ENCODE results near the gene NAA16.

Gene NAA16

GRCh38 chr13:41407380-41407779, 96.3 kb downstream of the NAA16 start:
- Histone ChIP-seq H3K4me1 (ENCODE audit: control insufficient read depth, insufficient read depth, low read length) (no peaks in the 10 kb centered on the region), H3K27me3 (ENCODE audit: control insufficient read depth, insufficient read depth, low read length, poor library complexity, severe bottlenecking) (no peaks in the 10 kb centered on the region), H3K27ac (ENCODE audit: insufficient read depth, low read depth, low read length, poor library complexity, severe bottlenecking) (no peak overlapping the region), H3K9me3 (ENCODE audit: control insufficient read depth, low read length) (no peaks in the 10 kb centered on the region), H3K4me3 (ENCODE audit: insufficient read depth, low read depth, low read length) (no peak overlapping the region), H3K36me3 (ENCODE audit: control insufficient read depth, insufficient read depth, low read length) (no peaks in the 10 kb centered on the region)
- 63 to 86% methylated on average over 1 to 3 of the region's 3 CpGs for WGBS, 2 experiments

- no peaks in the 10 kb centered on the region for H3K36me3 ChIP-seq (ENCODE audit: control insufficient read depth, insufficient read depth, low read length)
- no peaks in the 10 kb centered on the region for H3K4me1 ChIP-seq (ENCODE audit: control insufficient read depth, insufficient read depth, low read length)
- H3K27me3 ChIP-seq (ENCODE audit: control insufficient read depth, insufficient read depth, low read length, poor library complexity, severe bottlenecking), result no peaks in the 10 kb centered on the region
- no peak overlapping the region for H3K27ac ChIP-seq (ENCODE audit: insufficient read depth, low read depth, low read length, poor library complexity, severe bottlenecking)
- H3K9me3 ChIP-seq (ENCODE audit: control insufficient read depth, low read length), result no peaks in the 10 kb centered on the region
- no peak overlapping the region for H3K4me3 ChIP-seq (ENCODE audit: insufficient read depth, low read depth, low read length)
Measured at GRCh38 chr13:41408121-41408520, 97.1 kb downstream of the NAA16 start.

GRCh38 chr13:41408746-41409145, 97.7 kb downstream of the NAA16 start:
- no peaks in the 10 kb centered on the region for H3K27me3 ChIP-seq (ENCODE audit: control insufficient read depth, insufficient read depth, low read length, poor library complexity, severe bottlenecking)
- H3K36me3 ChIP-seq (ENCODE audit: control insufficient read depth, insufficient read depth, low read length), result no peaks in the 10 kb centered on the region
- H3K4me3 ChIP-seq (ENCODE audit: insufficient read depth, low read depth, low read length), result no peak overlapping the region
- no peaks in the 10 kb centered on the region for H3K9me3 ChIP-seq (ENCODE audit: control insufficient read depth, low read length)
- WGBS, 2 experiments, result 63 to 76% methylated on average over 1 of the region's 1 CpG
- H3K4me1 ChIP-seq (ENCODE audit: control insufficient read depth, insufficient read depth, low read length), result no peaks in the 10 kb centered on the region
- no peak overlapping the region for H3K27ac ChIP-seq (ENCODE audit: insufficient read depth, low read depth, low read length, poor library complexity, severe bottlenecking)

- H3K27me3 ChIP-seq (ENCODE audit: control insufficient read depth, insufficient read depth, low read length, poor library complexity, severe bottlenecking), result no peaks in the 10 kb centered on the region
- no peak overlapping the region for H3K27ac ChIP-seq (ENCODE audit: insufficient read depth, low read depth, low read length, poor library complexity, severe bottlenecking)
- H3K4me1 ChIP-seq (ENCODE audit: control insufficient read depth, insufficient read depth, low read length), result no peaks in the 10 kb centered on the region
- WGBS, 2 experiments, result 91 to 93% methylated on average over 1 to 2 of the region's 2 CpGs
- H3K9me3 ChIP-seq (ENCODE audit: control insufficient read depth, low read length), result no peaks in the 10 kb centered on the region
- H3K4me3 ChIP-seq (ENCODE audit: insufficient read depth, low read depth, low read length), result no peak overlapping the region
- H3K36me3 ChIP-seq (ENCODE audit: control insufficient read depth, insufficient read depth, low read length), result no peaks in the 10 kb centered on the region
Measured at GRCh38 chr13:41409611-41410010, 98.5 kb downstream of the NAA16 start.

- Histone ChIP-seq H3K4me1 (ENCODE audit: control insufficient read depth, insufficient read depth, low read length) (no peaks in the 10 kb centered on the region), H3K27me3 (ENCODE audit: control insufficient read depth, insufficient read depth, low read length, poor library complexity, severe bottlenecking) (no peaks in the 10 kb centered on the region), H3K4me3 (ENCODE audit: insufficient read depth, low read depth, low read length) (no peak overlapping the region), H3K36me3 (ENCODE audit: control insufficient read depth, insufficient read depth, low read length) (no peaks in the 10 kb centered on the region), H3K27ac (ENCODE audit: insufficient read depth, low read depth, low read length, poor library complexity, severe bottlenecking) (no peak overlapping the region), H3K9me3 (ENCODE audit: control insufficient read depth, low read length) (no peaks in the 10 kb centered on the region)
- WGBS, 2 experiments, result 90 to 97% methylated on average over 4 to 5 of the region's 5 CpGs
Measured at GRCh38 chr13:41411060-41411459, 100.0 kb downstream of the NAA16 start.

- no peaks in the 10 kb centered on the region for H3K27me3 ChIP-seq (ENCODE audit: control insufficient read depth, insufficient read depth, low read length, poor library complexity, severe bottlenecking)
- no peak overlapping the region for H3K4me3 ChIP-seq (ENCODE audit: insufficient read depth, low read depth, low read length)
- no peak overlapping the region for H3K27ac ChIP-seq (ENCODE audit: insufficient read depth, low read depth, low read length, poor library complexity, severe bottlenecking)
- H3K36me3 ChIP-seq (ENCODE audit: control insufficient read depth, insufficient read depth, low read length), result no peaks in the 10 kb centered on the region
- H3K9me3 ChIP-seq (ENCODE audit: control insufficient read depth, low read length), result no peaks in the 10 kb centered on the region
- 69 to 75% methylated on average over 5 of the region's 5 CpGs for WGBS, 2 experiments
- H3K4me1 ChIP-seq (ENCODE audit: control insufficient read depth, insufficient read depth, low read length), result no peaks in the 10 kb centered on the region
Measured at GRCh38 chr13:41411522-41411921, 100.5 kb downstream of the NAA16 start.

- H3K4me1 ChIP-seq (ENCODE audit: control insufficient read depth, insufficient read depth, low read length), result no peaks in the 10 kb centered on the region
- no peaks in the 10 kb centered on the region for H3K9me3 ChIP-seq (ENCODE audit: control insufficient read depth, low read length)
- H3K36me3 ChIP-seq (ENCODE audit: control insufficient read depth, insufficient read depth, low read length), result no peaks in the 10 kb centered on the region
- WGBS, 2 experiments, result 94% methylated on average over 5 of the region's 5 CpGs
- H3K4me3 ChIP-seq (ENCODE audit: insufficient read depth, low read depth, low read length), result no peak overlapping the region
- H3K27me3 ChIP-seq (ENCODE audit: control insufficient read depth, insufficient read depth, low read length, poor library complexity, severe bottlenecking), result no peaks in the 10 kb centered on the region
- no peak overlapping the region for H3K27ac ChIP-seq (ENCODE audit: insufficient read depth, low read depth, low read length, poor library complexity, severe bottlenecking)
Measured at GRCh38 chr13:41413872-41414271, 102.8 kb downstream of the NAA16 start.

GRCh38 chr13:41416276-41416675, 105.2 kb downstream of the NAA16 start:
- Histone ChIP-seq H3K27me3 (ENCODE audit: control insufficient read depth, insufficient read depth, low read length, poor library complexity, severe bottlenecking) (no peaks in the 10 kb centered on the region), H3K4me3 (ENCODE audit: insufficient read depth, low read depth, low read length) (no peak overlapping the region), H3K4me1 (ENCODE audit: control insufficient read depth, insufficient read depth, low read length) (no peaks in the 10 kb centered on the region), H3K9me3 (ENCODE audit: control insufficient read depth, low read length) (no peaks in the 10 kb centered on the region), H3K27ac (ENCODE audit: insufficient read depth, low read depth, low read length, poor library complexity, severe bottlenecking) (no peak overlapping the region), H3K36me3 (ENCODE audit: control insufficient read depth, insufficient read depth, low read length) (no peaks in the 10 kb centered on the region)
- 68 to 70% methylated on average over 3 of the region's 3 CpGs for WGBS, 2 experiments

GRCh38 chr13:41418027-41418426, 107.0 kb downstream of the NAA16 start:
- H3K27ac ChIP-seq (ENCODE audit: insufficient read depth, low read depth, low read length, poor library complexity, severe bottlenecking), result no peak overlapping the region
- no peaks in the 10 kb centered on the region for H3K27me3 ChIP-seq (ENCODE audit: control insufficient read depth, insufficient read depth, low read length, poor library complexity, severe bottlenecking)
- no peak overlapping the region for H3K4me3 ChIP-seq (ENCODE audit: insufficient read depth, low read depth, low read length)
- no peaks in the 10 kb centered on the region for H3K36me3 ChIP-seq (ENCODE audit: control insufficient read depth, insufficient read depth, low read length)
- 82 to 85% methylated on average over 4 to 5 of the region's 5 CpGs for WGBS, 2 experiments
- no peaks in the 10 kb centered on the region for H3K9me3 ChIP-seq (ENCODE audit: control insufficient read depth, low read length)
- H3K4me1 ChIP-seq (ENCODE audit: control insufficient read depth, insufficient read depth, low read length), result no peaks in the 10 kb centered on the region

- H3K27ac ChIP-seq (ENCODE audit: insufficient read depth, low read depth, low read length, poor library complexity, severe bottlenecking), result no peak overlapping the region
- no peaks in the 10 kb centered on the region for H3K4me1 ChIP-seq (ENCODE audit: control insufficient read depth, insufficient read depth, low read length)
- no peaks in the 10 kb centered on the region for H3K36me3 ChIP-seq (ENCODE audit: control insufficient read depth, insufficient read depth, low read length)
- no peaks in the 10 kb centered on the region for H3K27me3 ChIP-seq (ENCODE audit: control insufficient read depth, insufficient read depth, low read length, poor library complexity, severe bottlenecking)
- H3K9me3 ChIP-seq (ENCODE audit: control insufficient read depth, low read length), result no peaks in the 10 kb centered on the region
- no peak overlapping the region for H3K4me3 ChIP-seq (ENCODE audit: insufficient read depth, low read depth, low read length)
- 98% methylated on average over 2 of the region's 2 CpGs for WGBS, 2 experiments
Measured at GRCh38 chr13:41418731-41419130, 107.7 kb downstream of the NAA16 start.

GRCh38 chr13:41419206-41419605, 108.1 kb downstream of the NAA16 start:
- 71 to 92% methylated on average over 1 of the region's 1 CpG for WGBS, 2 experiments
- Histone ChIP-seq H3K36me3 (ENCODE audit: control insufficient read depth, insufficient read depth, low read length) (no peaks in the 10 kb centered on the region), H3K9me3 (ENCODE audit: control insufficient read depth, low read length) (no peaks in the 10 kb centered on the region), H3K27me3 (ENCODE audit: control insufficient read depth, insufficient read depth, low read length, poor library complexity, severe bottlenecking) (no peaks in the 10 kb centered on the region), H3K27ac (ENCODE audit: insufficient read depth, low read depth, low read length, poor library complexity, severe bottlenecking) (no peak overlapping the region), H3K4me1 (ENCODE audit: control insufficient read depth, insufficient read depth, low read length) (no peaks in the 10 kb centered on the region), H3K4me3 (ENCODE audit: insufficient read depth, low read depth, low read length) (no peak overlapping the region)
